Mesenteric fat pad (tissue), 1 donor: ENCODE measurements around the gene BCL2L13. TPM values are rescaled to one million over a fixed set of nuclear protein-coding genes. Genes with fewer than 3 reads are reported as not detected.
"Not testable (repeated sequence)": the region's sequence is repeated elsewhere in the genome, so short reads cannot be mapped to it uniquely, and the experiment has no call there.

Source experiments
- DNase-seq: peaks from one replicate; pipeline ENCODE4 v3.0.0-alpha.2; 2020; ENCODE audit warnings: low spot score
- total RNA-seq: library from RNA; stranded (reverse); fragmentation: NEBNext Ultra II Directional; extraction: Animal tissue kit (Norgen Biotek cat#: 25700); gene quantifications from one replicate; pipeline ENCODE4 v1.2.1, GENCODE V29; 2021
- donor health status: DM: yes; HTN: yes; CAD: no.

Gene BCL2L13
- total RNA-seq, 1 donor from 2014 or later, result 63.3 TPM

GRCh38 chr22:17634696-17635095, 3.9 kb upstream of the BCL2L13 start:
- no peak for DNase-seq

- DNase-seq, result not testable (repeated sequence)
These were observed 1.7 kb upstream of the BCL2L13 start for GRCh38 chr22:17636850-17637249.

- no peak for DNase-seq
These were observed 921 bp upstream of the BCL2L13 start for GRCh38 chr22:17637490-17638181.

- DNase-seq, result no peak
These were observed 450 bp upstream of the BCL2L13 start for GRCh38 chr22:17638182-17638431.

GRCh38 chr22:17639247-17639741, 737 bp downstream of the BCL2L13 start:
- no peak for DNase-seq

GRCh38 chr22:17641269-17641668, 2.7 kb downstream of the BCL2L13 start:
- DNase-seq, result no peak

GRCh38 chr22:17642357-17642756, 3.8 kb downstream of the BCL2L13 start:
- not testable (repeated sequence) for DNase-seq

- no peak for DNase-seq
These were observed 8.9 kb downstream of the BCL2L13 start for GRCh38 chr22:17647452-17647851.

- no peak for DNase-seq
These were observed 9.4 kb downstream of the BCL2L13 start for GRCh38 chr22:17647991-17648390.

GRCh38 chr22:17648569-17648968, 10.0 kb downstream of the BCL2L13 start:
- DNase-seq, result no peak

GRCh38 chr22:17655289-17655688, 16.7 kb downstream of the BCL2L13 start:
- DNase-seq, result no peak

- DNase-seq, result no peak
These were observed 18.4 kb downstream of the BCL2L13 start for GRCh38 chr22:17656870-17657395.

GRCh38 chr22:17664414-17665055, 26.0 kb downstream of the BCL2L13 start:
- DNase-seq, result no peak

- DNase-seq, result no peak
These were observed 26.7 kb downstream of the BCL2L13 start for GRCh38 chr22:17665248-17665647.

- no peak for DNase-seq
These were observed 27.3 kb downstream of the BCL2L13 start for GRCh38 chr22:17665854-17666253.

GRCh38 chr22:17671521-17672092, 33.0 kb downstream of the BCL2L13 start:
- not testable (repeated sequence) for DNase-seq

GRCh38 chr22:17672417-17672991, 33.9 kb downstream of the BCL2L13 start:
- no peak for DNase-seq

GRCh38 chr22:17674152-17674551, 35.6 kb downstream of the BCL2L13 start:
- no peak for DNase-seq

GRCh38 chr22:17675584-17675983, 37.0 kb downstream of the BCL2L13 start:
- DNase-seq, result no peak

- no peak for DNase-seq
These were observed 40.3 kb downstream of the BCL2L13 start for GRCh38 chr22:17678817-17679385.

- DNase-seq, result no peak
These were observed 45.7 kb downstream of the BCL2L13 start for GRCh38 chr22:17684245-17684644.

GRCh38 chr22:17692841-17693240, 54.3 kb downstream of the BCL2L13 start:
- no peak for DNase-seq
